Measurements from ENCODE around the gene SEC24B. TPM values are rescaled to one million over a fixed set of nuclear protein-coding genes. Genes with fewer than 3 reads are reported as not detected.

SEC24B gene
- total RNA-seq, 4 donors from 2014 or later, result 20.4 to 38.5 (median 29.1) TPM

GRCh38 chr4:109429545-109429944, 4.1 kb upstream of the SEC24B start:
- no peak for DNase-seq
- intact Hi-C loops (cut with DNase I), result loop anchor here (10.0 kb wide), 1 partner anchor 545 kb away; no protein-coding TSS in a partner anchor
- Histone ChIP-seq H3K4me3 (no peak overlapping the region), H3K9me3 (no peaks in the 10 kb centered on the region), H3K36me3 (peaks cover 0 to 11% (median 0%) of the 10 kb centered on the region in 3 donors), H3K4me1 (peaks cover 6 to 16% (median 9%) of the 10 kb centered on the region in 3 donors), H3K27ac (no peak overlapping the region), H3K27me3 (no peaks in the 10 kb centered on the region)
- TF ChIP-seq POLR2A (IDR thresholded peaks at IDR 0.05), result no peak
- TF ChIP-seq CTCF (IDR thresholded peaks at IDR 0.05), result no peak
- 59 to 63% methylated on average over 1 of the region's 1 CpG for WGBS, 2 donors

- peaks cover 24 to 42% (median 24%) of the 10 kb centered on the region in 3 donors for H3K4me1 ChIP-seq
- peak overlapping the region in 3 of 4 donors; percentile 92 to 97 (median 97) for H3K27ac ChIP-seq
- H3K9me3 ChIP-seq, result no peaks in the 10 kb centered on the region
- H3K4me3 ChIP-seq, result peak overlapping the region in 1 of 4 donors; percentile 86
- H3K27me3 ChIP-seq, result no peaks in the 10 kb centered on the region
- H3K36me3 ChIP-seq, result peaks cover 0 to 11% (median 0%) of the 10 kb centered on the region in 3 donors
- no peak for TF ChIP-seq POLR2A (IDR thresholded peaks at IDR 0.05)
- intact Hi-C loops (cut with DNase I), result loop anchor here (10.0 kb wide), 2 partner anchors 133 to 293 kb away; partner anchors contain the start of gene MCUB
- DNase-seq, result no peak
- 70 to 93% methylated on average over 1 of the region's 1 CpG for whole genome bisulfite sequencing, 2 donors
These were observed 1.4 kb upstream of the SEC24B start for GRCh38 chr4:109432203-109432602.

- 4 to 23% methylated on average over 3 of the region's 3 CpGs for WGBS, 2 donors
These were observed 919 bp upstream of the SEC24B start for GRCh38 chr4:109432696-109433095.

GRCh38 chr4:109434007-109434971, 674 bp downstream of the SEC24B start:
- peak overlapping the region; percentile 85 to 93 (median 86) for H3K4me3 ChIP-seq
- peak overlapping the region; percentile 92 to 97 (median 96) for H3K27ac ChIP-seq
- TF ChIP-seq CTCF (IDR thresholded peaks at IDR 0.05) (no peak), POLR2A (IDR thresholded peaks at IDR 0.05) (no peak)
- H3K36me3 ChIP-seq, result peaks cover 0 to 11% (median 0%) of the 10 kb centered on the region in 3 donors
- H3K9me3 ChIP-seq, result no peaks in the 10 kb centered on the region
- H3K4me1 ChIP-seq, result peaks cover 24 to 63% (median 40%) of the 10 kb centered on the region in 3 donors
- WGBS, 2 donors, result 2 to 8% methylated on average over 11 to 13 of the region's 70 CpGs
- intact Hi-C loops (cut with DNase I), result loop anchor here (10.0 kb wide), 2 partner anchors 131 to 291 kb away; partner anchors contain the start of gene MCUB
- H3K27me3 ChIP-seq, result no peaks in the 10 kb centered on the region
- no peak for DNase-seq

More at GRCh38 chr4:109432696-109433095, 919 bp upstream of the SEC24B start:
- intact Hi-C loops (cut with DNase I), result loop anchor here (10.0 kb wide), 2 partner anchors 132 to 292 kb away; partner anchors contain the start of gene MCUB
- peak overlapping the region; percentile 92 to 97 (median 96) for H3K27ac ChIP-seq
- H3K36me3 ChIP-seq, result peaks cover 0 to 11% (median 0%) of the 10 kb centered on the region in 3 donors
- H3K4me1 ChIP-seq, result peaks cover 24 to 47% (median 28%) of the 10 kb centered on the region in 3 donors
- H3K27me3 ChIP-seq, result no peaks in the 10 kb centered on the region
- TF ChIP-seq POLR2A (IDR thresholded peaks at IDR 0.05) (no peak), CTCF (IDR thresholded peaks at IDR 0.05) (no peak)
- no peaks in the 10 kb centered on the region for H3K9me3 ChIP-seq
- peak overlapping the region; percentile 85 to 93 (median 86) for H3K4me3 ChIP-seq
- no peak for DNase-seq

GRCh38 chr4:109435635-109436034, 2.0 kb downstream of the SEC24B start:
- intact Hi-C loops (cut with DNase I), result loop anchor here (10.0 kb wide), 2 partner anchors 129 to 289 kb away; partner anchors contain the start of gene MCUB
- Histone ChIP-seq H3K27me3 (no peaks in the 10 kb centered on the region), H3K4me3 (peak overlapping the region in 2 of 4 donors; percentile 86 to 93), H3K9me3 (no peaks in the 10 kb centered on the region), H3K27ac (peak overlapping the region; percentile 15 to 97 (median 55)), H3K36me3 (peaks cover 0 to 4% (median 0%) of the 10 kb centered on the region in 3 donors), H3K4me1 (peaks cover 30 to 76% (median 51%) of the 10 kb centered on the region in 3 donors)
- DNase-seq, result no peak
- 40 to 57% methylated on average over 3 of the region's 3 CpGs for WGBS, 2 donors
- TF ChIP-seq CTCF (IDR thresholded peaks at IDR 0.05) (no peak), POLR2A (IDR thresholded peaks at IDR 0.05) (no peak)

Data from esophagus squamous epithelium (tissue), 5 donors.